Breast epithelium (tissue), 4 donors: Measurements from ENCODE around the gene ANKS1B. TPM values are rescaled to one million over a fixed set of nuclear protein-coding genes. Genes with fewer than 3 reads are reported as not detected.
A peak's percentile ranks its signal among the peaks of the same experiment; 100 is the strongest.

Source experiments
- DNase-seq, 2 donors: peaks; one replicate each; pipeline ENCODE4 v3.0.0-alpha.2; 2019; ENCODE audit warnings: low spot score in 2 of 2
- H3K27ac ChIP-seq, 2 donors: fragments of 200-600 bp; sonication (generic) in 1 of 2; one replicate each; pipeline ENCODE4 v1.5.1; 2016 to 2019; ENCODE audit warnings: mild to moderate bottlenecking in 1 of 2
- H3K27me3 ChIP-seq, 2 donors: fragments of 200-600 bp; sonication (generic) in 1 of 2; one replicate each; pipeline versions ENCODE4 v1.5.1 to v1.6.0; 2017 to 2019; ENCODE audit warnings: control low read depth in 1 of 2, mild to moderate bottlenecking in 1 of 2
- H3K36me3 ChIP-seq: fragments of 200-600 bp; one replicate; pipeline ENCODE4 v1.5.1; 2019
- H3K4me1 ChIP-seq, 2 donors: fragments of 200-600 bp; sonication (generic); one replicate each; pipeline ENCODE4 v1.5.1; 2016 to 2019; ENCODE audit warnings: control low read depth in 1 of 2
- H3K4me3 ChIP-seq, 3 donors: fragments of 200-600 bp; sonication (generic); 1 replicate in 2 of 3; 2 replicates in 1 of 3; pipeline ENCODE4 v1.5.1; 2016 to 2019; ENCODE audit warnings: mild to moderate bottlenecking in 3 of 3, moderate library complexity in 2 of 3
- H3K9me3 ChIP-seq, 2 donors: fragments of 200-600 bp; sonication (generic) in 1 of 2; one replicate each; pipeline ENCODE4 v1.5.1; 2016 to 2019; ENCODE audit warnings: control low read depth in 1 of 2
- POLR2A ChIP-seq: fragments of 450-650 bp; IDR thresholded peaks from one replicate; pipeline ENCODE4 v1.6.1; 2016; ENCODE audit warnings: antibody characterized with exemption, mild to moderate bottlenecking, moderate library complexity
- POLR2AphosphoS5 ChIP-seq, 3 donors: sonication (generic); formaldehyde crosslinking; IDR thresholded peaks; one replicate each; pipeline ENCODE4 v1.6.1; 2017; ENCODE audit warnings: antibody characterized with exemption in 3 of 3
- intact Hi-C: fragments of 100-400 bp; cut with DNase I; formaldehyde crosslinking; loops from one replicate; pipeline ENCODE4 v1.15.1; 2023; ENCODE audit warnings: low total_unique reads
- total RNA-seq, 3 donors: library from RNA; depleted of rRNA; stranded (reverse); fragments of >200 nt; gene quantifications; one replicate each; pipeline ENCODE4 v1.1.0, GENCODE V29; 2016
- TF ChIP-seq, protein P1 (sequence below), 3 donors: fragments of 450-650 bp; IDR thresholded peaks; one replicate each; pipeline ENCODE4 v1.5.1; 2016 to 2017; ENCODE audit warnings: antibody characterized with exemption in 3 of 3, mild to moderate bottlenecking in 3 of 3, moderate library complexity in 3 of 3

ANKS1B gene
- total RNA-seq, 3 donors from 2014 or later: 16.6 to 115 (median 32.4) TPM

- Histone ChIP-seq H3K27me3 (no peaks in the 10 kb centered on the region), H3K9me3 (no peaks in the 10 kb centered on the region), H3K4me1 (no peaks in the 10 kb centered on the region), H3K27ac (peak overlapping the region in 1 of 2 donors; percentile 69), H3K4me3 (no peak overlapping the region), H3K36me3 (no peaks in the 10 kb centered on the region)
- intact Hi-C loops: no loop called here
- TF ChIP-seq POLR2A: no peak
- TF ChIP-seq POLR2AphosphoS5 (IDR thresholded peaks at IDR 0.05): no peak
- TF ChIP-seq, protein P1, sequence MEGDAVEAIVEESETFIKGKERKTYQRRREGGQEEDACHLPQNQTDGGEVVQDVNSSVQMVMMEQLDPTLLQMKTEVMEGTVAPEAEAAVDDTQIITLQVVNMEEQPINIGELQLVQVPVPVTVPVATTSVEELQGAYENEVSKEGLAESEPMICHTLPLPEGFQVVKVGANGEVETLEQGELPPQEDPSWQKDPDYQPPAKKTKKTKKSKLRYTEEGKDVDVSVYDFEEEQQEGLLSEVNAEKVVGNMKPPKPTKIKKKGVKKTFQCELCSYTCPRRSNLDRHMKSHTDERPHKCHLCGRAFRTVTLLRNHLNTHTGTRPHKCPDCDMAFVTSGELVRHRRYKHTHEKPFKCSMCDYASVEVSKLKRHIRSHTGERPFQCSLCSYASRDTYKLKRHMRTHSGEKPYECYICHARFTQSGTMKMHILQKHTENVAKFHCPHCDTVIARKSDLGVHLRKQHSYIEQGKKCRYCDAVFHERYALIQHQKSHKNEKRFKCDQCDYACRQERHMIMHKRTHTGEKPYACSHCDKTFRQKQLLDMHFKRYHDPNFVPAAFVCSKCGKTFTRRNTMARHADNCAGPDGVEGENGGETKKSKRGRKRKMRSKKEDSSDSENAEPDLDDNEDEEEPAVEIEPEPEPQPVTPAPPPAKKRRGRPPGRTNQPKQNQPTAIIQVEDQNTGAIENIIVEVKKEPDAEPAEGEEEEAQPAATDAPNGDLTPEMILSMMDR (IDR thresholded peaks at IDR 0.05): no peak
- DNase-seq: no peak
These were observed 77.8 kb downstream of the ANKS1B start for GRCh38 chr12:99906786-99907579.

DNA sequence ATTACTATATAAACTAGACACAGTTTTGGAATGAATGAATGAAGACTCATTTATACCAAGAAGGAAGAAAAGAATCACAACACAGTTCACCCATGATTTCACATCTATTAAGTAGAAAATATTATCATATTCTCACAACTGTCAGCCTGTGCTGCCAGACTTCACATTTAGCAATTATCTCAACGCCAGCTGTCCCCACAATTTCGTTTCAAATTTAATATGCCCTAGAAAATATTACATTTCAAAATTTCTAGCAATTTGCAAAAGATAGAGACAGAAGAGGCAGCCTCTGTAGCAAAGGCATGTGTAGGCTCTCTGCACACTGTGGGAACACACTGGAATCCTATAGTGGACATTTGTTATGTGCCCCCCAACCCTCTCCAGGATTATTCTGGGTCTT lies 83.6 kb downstream of the ANKS1B start:
- intact Hi-C loops: no loop called here
- TF ChIP-seq, protein P1 (IDR thresholded peaks at IDR 0.05): no peak
- TF ChIP-seq POLR2AphosphoS5 (IDR thresholded peaks at IDR 0.05): no peak
- TF ChIP-seq POLR2A: no peak
- Histone ChIP-seq H3K9me3 (no peaks in the 10 kb centered on the region), H3K4me1 (no peaks in the 10 kb centered on the region), H3K27ac (no peak overlapping the region), H3K36me3 (no peaks in the 10 kb centered on the region), H3K27me3 (no peaks in the 10 kb centered on the region), H3K4me3 (no peak overlapping the region)
- no peak for DNase-seq

DNA sequence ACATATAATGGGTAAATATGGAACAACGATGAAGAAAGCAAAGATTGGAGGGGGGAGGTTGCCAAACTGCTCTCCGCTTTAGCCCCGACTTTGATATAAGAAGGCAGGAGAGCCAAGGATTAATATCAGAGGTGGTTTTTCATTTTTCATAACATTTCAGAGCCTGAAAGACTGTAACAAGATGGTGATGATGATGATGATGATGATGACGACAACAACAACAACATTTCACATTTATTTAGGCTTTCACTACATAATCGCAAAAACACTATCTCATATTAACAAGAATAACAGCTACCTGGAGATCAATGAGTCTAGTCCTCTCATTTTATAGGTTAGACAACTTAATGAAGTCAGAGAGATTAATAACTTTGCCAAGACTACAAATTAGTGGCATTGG lies 86.1 kb downstream of the ANKS1B start:
- Histone ChIP-seq H3K4me3 (no peak overlapping the region), H3K27ac (no peak overlapping the region), H3K27me3 (no peaks in the 10 kb centered on the region), H3K36me3 (no peaks in the 10 kb centered on the region), H3K4me1 (no peaks in the 10 kb centered on the region), H3K9me3 (no peaks in the 10 kb centered on the region)
- intact Hi-C loops: no loop called here
- TF ChIP-seq POLR2A: no peak
- TF ChIP-seq POLR2AphosphoS5 (IDR thresholded peaks at IDR 0.05): no peak
- TF ChIP-seq, protein P1 (IDR thresholded peaks at IDR 0.05): no peak
- no peak for DNase-seq

- H3K4me1 ChIP-seq: no peaks in the 10 kb centered on the region
- H3K27ac ChIP-seq: no peak overlapping the region
- intact Hi-C loops: no loop called here
- no peak for TF ChIP-seq POLR2A
- TF ChIP-seq POLR2AphosphoS5 (IDR thresholded peaks at IDR 0.05): no peak
- TF ChIP-seq, protein P1 (IDR thresholded peaks at IDR 0.05): no peak
- DNase-seq: no peak
- H3K4me3 ChIP-seq: no peak overlapping the region
- no peaks in the 10 kb centered on the region for H3K36me3 ChIP-seq
- no peaks in the 10 kb centered on the region for H3K27me3 ChIP-seq
- H3K9me3 ChIP-seq: no peaks in the 10 kb centered on the region
These were observed 105.3 kb downstream of the ANKS1B start for GRCh38 chr12:99879439-99879838.

DNA sequence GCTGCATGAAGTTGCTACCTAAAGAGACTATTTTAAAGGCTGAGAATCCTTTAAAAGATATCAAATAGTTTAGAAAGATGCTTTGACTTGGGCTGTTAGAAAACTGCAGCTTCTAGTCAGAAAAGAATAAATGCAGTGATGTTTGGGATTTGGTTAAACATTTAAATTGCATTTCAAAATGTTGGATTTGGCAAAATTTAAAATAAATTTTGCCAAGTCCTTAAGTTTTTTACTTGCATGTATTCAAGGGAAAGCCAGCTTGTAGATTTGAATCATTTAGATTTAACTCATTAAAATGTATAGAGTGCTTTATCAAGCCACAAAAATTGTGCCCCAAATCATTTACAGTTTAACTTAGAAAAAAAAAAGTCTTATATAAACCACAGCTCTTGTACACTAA lies 109.7 kb downstream of the ANKS1B start:
- intact Hi-C loops: no loop called here
- TF ChIP-seq POLR2A (no peak), POLR2AphosphoS5 (IDR thresholded peaks at IDR 0.05) (no peak)
- TF ChIP-seq, protein P1 (IDR thresholded peaks at IDR 0.05): no peak
- no peak overlapping the region for H3K4me3 ChIP-seq

More for the DNA sequence above, 109.7 kb downstream of the ANKS1B start:
- Histone ChIP-seq H3K9me3 (no peaks in the 10 kb centered on the region), H3K4me1 (no peaks in the 10 kb centered on the region), H3K27me3 (no peaks in the 10 kb centered on the region), H3K36me3 (no peaks in the 10 kb centered on the region), H3K27ac (no peak overlapping the region)
- DNase-seq: no peak
